Caco-2 (cell line): ENCODE data around the gene OLFML2A. TPM values are rescaled to one million over a fixed set of nuclear protein-coding genes. Genes with fewer than 3 reads are reported as not detected.
"Not testable (repeated sequence)": the region's sequence is repeated elsewhere in the genome, so short reads cannot be mapped to it uniquely, and the experiment has no call there.

Experiments used
- BruUV-seq: library from RNA; stranded (reverse); fragments of 400-500 nt; replicated peaks from 2 replicates; lab custom pipeline; 2021; lab: Mats Ljungman, UMichigan
- CTCF ChIA-PET: fragments of 300-600 bp; sonication (Branson Sonifier 250); formaldehyde crosslinking; loops from one replicate; lab custom pipeline; 2022; ENCODE audit warnings: antibody characterized with exemption; lab: Charles Lee
- POLR2A ChIA-PET: fragments of 300-600 bp; sonication (Branson Sonifier 250); formaldehyde crosslinking; loops from one replicate; lab custom pipeline; 2022; ENCODE audit warnings: antibody characterized with exemption; lab: Charles Lee
- DNase-seq, 2 experiments: peaks; one replicate each; pipeline versions ENCODE4 v3.0.0 to v3.0.0-alpha.2; 2020 to 2022
- H3K27me3 ChIP-seq: replicated peaks from 2 replicates; pipeline ENCODE4 v1.6.0; 2011; ENCODE audit warnings: low read length; ENCODE audit not compliant: control insufficient read depth, insufficient read depth
- H3K36me3 ChIP-seq: 2 replicates; pipeline ENCODE4 v1.5.1; 2011; ENCODE audit warnings: low read length; ENCODE audit not compliant: control insufficient read depth, insufficient read depth
- H3K4me1 ChIP-seq: fragments of 250-450 bp; sonication (Bioruptor Pico); 2 replicates; pipeline ENCODE4 v1.5.1; 2020; ENCODE audit warnings: mild to moderate bottlenecking
- H3K4me3 ChIP-seq: 2 replicates; pipeline ENCODE4 v1.5.1; 2011; ENCODE audit warnings: low read depth, mild to moderate bottlenecking, control low read depth, low read length
- H3K9me3 ChIP-seq: fragments of 250-450 bp; sonication (Bioruptor Pico); 2 replicates; pipeline ENCODE4 v1.5.1; 2020; ENCODE audit warnings: mild to moderate bottlenecking, moderate library complexity
- H3K27ac Mint-ChIP-seq: one replicate; pipeline ENCODE4 v1.8.0; 2022; ENCODE audit warnings: mixed read lengths; ENCODE audit not compliant: unreplicated experiment
- H3K27me3 Mint-ChIP-seq: one replicate; pipeline ENCODE4 v1.8.0; 2022; ENCODE audit warnings: mixed read lengths; ENCODE audit not compliant: insufficient read depth, unreplicated experiment
- H3K36me3 Mint-ChIP-seq: one replicate; pipeline ENCODE4 v1.8.0; 2022; ENCODE audit warnings: mild to moderate bottlenecking, mixed read lengths; ENCODE audit not compliant: insufficient read depth, unreplicated experiment
- H3K4me1 Mint-ChIP-seq: one replicate; pipeline ENCODE4 v1.8.0; 2022; ENCODE audit warnings: low read depth, mixed read lengths; ENCODE audit not compliant: unreplicated experiment
- H3K4me3 Mint-ChIP-seq: one replicate; pipeline ENCODE4 v1.8.0; 2022; ENCODE audit warnings: mild to moderate bottlenecking, moderate library complexity, mixed read lengths; ENCODE audit not compliant: unreplicated experiment
- H3K9me3 Mint-ChIP-seq: one replicate; pipeline ENCODE4 v1.8.0; 2022; ENCODE audit warnings: mixed read lengths; ENCODE audit not compliant: unreplicated experiment
- CTCF ChIP-seq, 2 experiments: fragments of 200-600 bp in 1 of 2; IDR thresholded peaks; 1 replicate in 1 of 2; 2 replicates in 1 of 2; pipeline versions ENCODE4 v1.5.1 to v1.8.0; 2011 to 2022; ENCODE audit warnings: antibody characterized with exemption in 1 of 2, control low read depth in 1 of 2, inconsistent platforms in 1 of 2, low read depth in 1 of 2, low read length in 1 of 2, mild to moderate bottlenecking in 1 of 2, moderate library complexity in 1 of 2; ENCODE audit not compliant: insufficient read depth in 1 of 2, severe bottlenecking in 1 of 2, unreplicated experiment in 1 of 2
- intact Hi-C: fragments of 100-400 bp; cut with micrococcal nuclease; formaldehyde crosslinking; loops from one replicate; pipeline ENCODE4 v1.10.0; 2022; ENCODE audit not compliant: unreplicated experiment
- total RNA-seq: library from RNA; stranded (reverse); gene quantifications from 2 replicates; pipeline ENCODE4 v1.2.3, GENCODE V29; 2022

The OLFML2A gene
- total RNA-seq, 1 experiment from 2014 or later = 1.1 TPM

GRCh38 chr9:124835026-124835557, 58.2 kb downstream of the OLFML2A start:
- H3K4me1 ChIP-seq = peaks cover 8% of the 10 kb centered on the region; the same call in 1 of the 2 replicates
- no peak overlapping the region for H3K4me3 Mint-ChIP-seq
- TF ChIP-seq CTCF (IDR thresholded peaks at IDR 0.05; ENCODE audit: insufficient read depth in 1 of 2, low read depth in 1 of 2, low read length in 1 of 2, severe bottlenecking in 1 of 2, unreplicated experiment in 1 of 2) = no peak
- H3K36me3 ChIP-seq = no peaks in the 10 kb centered on the region
- H3K27me3 Mint-ChIP-seq = no peaks in the 10 kb centered on the region
- H3K9me3 Mint-ChIP-seq = no peaks in the 10 kb centered on the region
- no peaks in the 10 kb centered on the region for H3K36me3 Mint-ChIP-seq
- no peaks in the 10 kb centered on the region for H3K9me3 ChIP-seq
- no peak overlapping the region for H3K27ac Mint-ChIP-seq
- no peaks in the 10 kb centered on the region for H3K27me3 ChIP-seq
- H3K4me3 ChIP-seq = no peak overlapping the region
- no TSS peak for BruUV-seq
- H3K4me1 Mint-ChIP-seq = no peaks in the 10 kb centered on the region
- CTCF ChIA-PET = interaction anchor here (1.2 kb wide), 1 partner anchor 18 kb away, joined by 8 read pairs; the partner anchor contains the start of gene WDR38
- POLR2A ChIA-PET = no interaction called here
- intact Hi-C loops = no loop called here
- DNase-seq = no peak

- H3K9me3 ChIP-seq, H3K27me3 ChIP-seq, DNase-seq, H3K27me3 Mint-ChIP-seq, H3K36me3 Mint-ChIP-seq, H3K4me3 ChIP-seq, BruUV-seq, intact Hi-C loops, H3K36me3 ChIP-seq, H3K4me3 Mint-ChIP-seq, POLR2A ChIA-PET, H3K4me1 ChIP-seq, H3K4me1 Mint-ChIP-seq, H3K27ac Mint-ChIP-seq, H3K9me3 Mint-ChIP-seq: not testable (repeated sequence)
- CTCF ChIA-PET = interaction anchor here (0.6 to 1.7 kb wide), 2 partner anchors 14 to 448 kb away, joined by 3 to 4 read pairs; no protein-coding TSS in a partner anchor
Observed at GRCh38 chr9:124838132-124838531, 61.2 kb downstream of the OLFML2A start.

- H3K36me3 Mint-ChIP-seq, H3K36me3 ChIP-seq, intact Hi-C loops, BruUV-seq, H3K4me1 ChIP-seq, H3K9me3 Mint-ChIP-seq, POLR2A ChIA-PET, H3K27ac Mint-ChIP-seq, H3K27me3 Mint-ChIP-seq, DNase-seq, H3K27me3 ChIP-seq, H3K4me3 Mint-ChIP-seq, H3K4me1 Mint-ChIP-seq, H3K4me3 ChIP-seq, H3K9me3 ChIP-seq: not testable (repeated sequence)
- CTCF ChIA-PET = interaction anchor here (0.6 to 1.7 kb wide), 4 partner anchors 14 to 447 kb away, joined by 3 to 4 read pairs (median 4); no protein-coding TSS in a partner anchor
Observed at GRCh38 chr9:124838567-124839275, 61.8 kb downstream of the OLFML2A start.
